HS-27A (cell line): ENCODE measurements around the gene TFF3.

ENCODE experiments used
- DNase-seq: peaks from one replicate; pipeline ENCODE4 v3.0.0-alpha.2; 2012; ENCODE audit warnings: low read depth, missing footprints

The TFF3 gene

DNA sequence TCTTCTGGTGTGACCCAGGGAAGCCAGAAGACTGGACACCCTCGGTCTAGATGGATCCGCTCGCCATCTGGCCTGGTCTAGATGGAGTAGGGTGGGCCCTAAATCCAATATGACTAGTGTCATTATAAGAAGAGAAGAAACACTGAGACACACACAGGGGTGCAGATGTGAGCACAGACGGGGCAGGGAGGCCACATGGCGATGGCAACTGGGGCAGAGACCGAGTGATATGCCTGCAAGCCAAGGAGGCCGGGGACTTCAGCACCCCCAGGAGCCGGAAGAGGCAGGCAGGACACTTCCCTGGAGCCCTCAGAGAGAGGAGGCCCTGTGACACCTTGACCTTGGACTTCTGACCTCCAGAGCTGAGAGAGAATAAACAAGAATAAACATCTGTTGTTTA is 5.6 kb upstream of the TFF3 start:
- DNase-seq: no peak

GRCh38 chr21:42319851-42320572 is 4.8 kb upstream of the TFF3 start:
- no peak for DNase-seq

GRCh38 chr21:42319376-42319775 is 4.2 kb upstream of the TFF3 start:
- no peak for DNase-seq

DNA sequence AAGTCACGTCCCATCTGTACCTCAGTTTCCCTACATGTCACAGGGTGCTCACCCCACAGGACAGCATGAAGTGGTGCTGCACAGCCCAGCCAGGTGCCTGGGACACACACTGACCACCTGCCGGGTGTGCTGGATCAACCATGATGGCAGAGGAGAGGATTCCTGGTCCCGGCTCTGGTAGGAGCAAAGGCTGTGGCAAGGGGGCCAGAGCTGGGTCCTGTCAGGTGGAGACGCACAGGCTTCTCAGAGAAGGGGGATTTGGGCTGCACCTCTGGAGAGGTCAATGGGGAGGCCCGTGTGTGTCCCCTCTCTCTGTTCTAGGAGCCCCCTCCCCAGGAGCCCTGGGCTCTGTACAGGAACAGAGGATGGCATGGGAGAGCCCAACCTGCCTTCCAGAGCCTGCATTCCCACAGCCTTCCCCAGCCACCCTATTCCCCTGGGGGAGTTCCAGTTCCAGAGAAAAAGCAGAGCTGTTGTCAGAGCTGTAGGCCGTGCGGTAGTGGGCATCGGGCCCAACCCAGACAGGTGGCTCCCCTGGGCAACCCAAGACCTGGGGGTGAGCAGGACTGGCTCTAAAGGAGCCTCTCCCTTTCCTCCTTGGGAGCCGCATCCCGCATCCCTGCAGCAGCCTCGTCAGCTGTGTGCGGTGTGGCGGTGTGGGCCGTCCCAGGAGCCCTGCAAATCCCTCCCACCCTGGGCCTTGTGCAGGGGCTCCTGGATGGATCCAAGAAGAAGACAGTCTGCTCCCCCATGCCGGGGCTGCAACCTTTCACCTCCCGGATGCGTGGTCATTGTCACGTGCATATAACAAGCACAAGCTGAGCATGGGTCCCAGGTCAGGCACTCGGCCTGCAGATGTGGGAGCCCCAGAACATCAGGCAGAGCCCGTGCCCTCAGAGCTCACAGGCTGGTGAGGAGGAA is 2.9 kb upstream of the TFF3 start:
- DNase-seq: no peak

GRCh38 chr21:42317341-42317741 is 2.1 kb upstream of the TFF3 start:
- DNase-seq: no peak

- DNase-seq: no peak
Measured at GRCh38 chr21:42316891-42317290, 1.7 kb upstream of the TFF3 start.

DNA sequence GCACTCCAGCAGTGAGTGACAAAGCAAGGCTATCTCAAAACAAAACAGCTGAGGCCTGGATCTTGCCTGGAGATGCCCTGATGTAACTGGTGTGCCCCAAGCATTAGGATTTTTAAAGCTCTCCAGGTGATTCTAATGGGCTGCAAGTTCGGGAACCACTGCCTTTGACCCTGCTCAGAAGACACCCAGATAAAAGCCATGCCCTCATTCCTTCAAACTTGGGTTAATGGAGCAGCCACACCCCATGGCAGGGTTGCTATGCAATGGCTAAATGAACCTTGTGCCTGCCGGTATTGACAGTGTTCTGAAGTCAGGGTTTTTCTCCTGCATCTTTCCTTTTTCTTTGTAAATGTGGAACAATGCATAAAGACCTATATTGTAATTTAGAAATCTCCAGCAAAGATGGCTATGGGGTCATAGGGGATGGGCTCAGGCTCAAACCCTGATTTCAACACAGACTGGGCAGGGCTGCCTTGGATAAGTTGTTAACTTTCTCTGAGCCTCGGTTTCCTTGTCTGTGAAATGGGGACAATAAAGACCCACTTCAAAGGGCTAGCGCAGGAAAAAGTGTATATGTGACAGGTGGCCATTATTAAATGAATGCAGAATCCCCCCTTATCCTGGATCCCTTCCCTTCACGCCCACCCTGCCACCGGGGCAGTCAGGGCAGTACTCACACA is 453 bp downstream of the TFF3 start:
- DNase-seq: no peak

- DNase-seq: no peak
Measured at GRCh38 chr21:42313501-42313969, 1.7 kb downstream of the TFF3 start.

- no peak for DNase-seq
Measured at GRCh38 chr21:42312626-42313104, 2.5 kb downstream of the TFF3 start.

GRCh38 chr21:42311816-42312625 is 3.2 kb downstream of the TFF3 start:
- no peak for DNase-seq

GRCh38 chr21:42311160-42311559 is 4.0 kb downstream of the TFF3 start:
- DNase-seq: no peak

- no peak for DNase-seq
Measured at GRCh38 chr21:42310411-42311001, 4.7 kb downstream of the TFF3 start.

DNA sequence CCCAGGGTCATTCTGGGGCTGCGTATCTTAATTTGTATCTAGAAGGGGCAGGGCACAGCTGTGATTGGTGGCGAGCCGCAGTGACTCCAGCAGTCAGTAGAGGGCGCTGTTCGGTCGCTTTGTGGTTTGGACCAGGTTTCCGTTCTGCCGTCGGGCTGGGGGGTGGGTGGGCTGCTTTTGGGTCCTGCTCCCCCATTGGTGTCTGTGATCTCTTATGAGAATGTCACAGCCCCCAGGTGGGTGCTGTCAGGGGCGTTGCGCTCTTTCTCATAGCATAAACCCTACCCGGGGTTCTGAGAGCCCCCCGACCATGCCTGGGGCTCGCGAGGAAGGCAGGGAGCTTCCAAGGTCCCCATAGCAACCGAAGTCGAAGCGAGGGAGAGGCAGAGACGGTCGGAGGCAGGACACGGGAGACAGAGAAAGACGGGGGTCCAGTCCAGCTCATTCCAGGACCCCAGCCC is 5.4 kb downstream of the TFF3 start:
- no peak for DNase-seq

DNA sequence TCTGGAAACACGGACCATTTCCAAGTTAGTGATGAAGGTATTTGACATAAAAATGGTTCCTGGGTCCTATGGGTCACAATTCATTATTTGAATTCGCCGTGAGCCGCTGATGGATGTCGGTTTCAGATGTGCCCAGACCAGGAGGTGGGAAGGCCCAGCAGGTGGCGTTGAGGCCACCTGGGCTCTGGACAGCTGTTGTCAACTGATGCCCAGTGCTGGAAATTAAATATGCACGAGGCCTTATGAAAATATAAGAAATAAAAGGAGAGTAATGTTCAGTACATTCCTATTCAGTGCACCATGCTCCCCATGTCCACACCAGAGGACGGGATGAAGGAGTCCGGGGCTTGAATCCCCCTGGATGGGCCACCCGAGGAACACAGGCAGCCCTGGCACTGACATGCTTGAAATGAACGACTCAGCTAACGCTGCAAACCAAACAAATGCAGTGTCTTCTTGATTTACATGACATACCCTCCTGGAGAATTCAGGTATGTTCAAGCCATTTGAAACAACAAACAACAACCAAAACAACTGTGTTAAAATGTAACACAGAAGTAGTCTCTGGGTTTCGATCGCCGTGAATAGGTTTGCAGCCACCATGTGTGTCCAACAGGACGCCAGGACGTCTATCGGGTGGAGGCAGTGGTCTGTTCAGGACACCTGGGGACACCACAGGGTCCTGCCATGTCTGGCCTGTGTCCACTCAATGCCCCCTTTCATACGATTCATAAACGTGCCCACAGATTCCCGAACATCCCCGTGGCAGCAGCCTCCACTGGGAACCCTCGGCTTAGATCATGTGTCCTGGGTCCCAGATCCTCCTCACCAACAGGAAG is 6.1 kb downstream of the TFF3 start:
- no peak for DNase-seq

GRCh38 chr21:42308161-42308913 is 6.9 kb downstream of the TFF3 start:
- DNase-seq: no peak

- no peak for DNase-seq
Measured at GRCh38 chr21:42307106-42307505, 8.1 kb downstream of the TFF3 start.

- no peak for DNase-seq
Measured at GRCh38 chr21:42306366-42307035, 8.7 kb downstream of the TFF3 start.

DNA sequence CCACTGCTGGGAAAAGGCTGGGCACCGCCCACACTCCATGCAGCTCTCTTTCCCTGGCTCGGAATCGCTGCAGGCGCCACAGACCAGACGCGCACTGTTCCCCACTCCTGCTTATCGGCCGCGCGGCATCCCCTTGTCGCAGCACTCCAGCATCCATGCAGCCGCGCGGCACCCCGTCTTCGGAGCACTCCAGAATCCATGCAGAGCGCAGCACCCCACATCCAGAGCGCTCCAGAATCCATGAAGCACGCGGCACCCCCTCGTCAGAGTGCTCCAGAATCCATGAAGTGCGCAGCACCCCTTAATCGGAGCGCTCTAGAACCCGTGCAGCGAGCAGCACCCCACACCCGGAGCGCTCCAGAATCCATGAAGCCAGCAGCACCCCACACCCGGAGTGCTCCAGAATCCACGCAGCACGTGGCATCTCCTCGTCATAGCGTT is 9.5 kb downstream of the TFF3 start:
- DNase-seq: no peak
